HepG2 (cell line): ENCODE results near the gene FAM180A. TPM values are rescaled to one million over a fixed set of nuclear protein-coding genes. Genes with fewer than 3 reads are reported as not detected.

ENCODE experiments used
- ATAC-seq: fragments of 200-7000 bp; cut with Tn5 transposase; 3 replicates; pipeline ENCODE4 v1.9.1; 2020; ENCODE audit warnings: mild to moderate bottlenecking, moderate library complexity
- BruUV-seq: library from RNA; stranded (reverse); fragments of 400-500 nt; replicated peaks from 2 replicates; lab custom pipeline; 2021; lab: Mats Ljungman, UMichigan
- CTCF ChIA-PET: fragments of 300-600 bp; formaldehyde crosslinking; extraction: SDS; loops from one replicate; lab custom pipeline; 2021; ENCODE audit warnings: low total read pairs, inconsistent platforms, low intra/inter-chr PET ratio; lab: Yijun Ruan, JAX
- POLR2A ChIA-PET: fragments of 350-600 bp; sonication (Branson Sonifier 250); formaldehyde crosslinking; loops from one replicate; lab custom pipeline; 2020; ENCODE audit warnings: antibody characterized with exemption, inconsistent platforms; lab: Yijun Ruan, JAX
- DNase-seq: peaks from one replicate; pipeline ENCODE4 v3.0.0-alpha.2; 2015; ENCODE audit warnings: low spot score
- FAIRE-seq: peaks from 3 replicates; lab custom pipeline; 2011; peaks lifted over from hg19 to GRCh38; lab: Jason Lieb, UNC
- H2AFZ ChIP-seq: one replicate; pipeline ENCODE4 v1.6.1; 2011; ENCODE audit warnings: low read length, inconsistent platforms
- H3K27ac ChIP-seq: fragments of 300-600 bp; 3 replicates; pipeline ENCODE4 v1.8.0; 2011; ENCODE audit warnings: mixed run types, mild to moderate bottlenecking, mixed read lengths, low read length, inconsistent platforms; ENCODE audit not compliant: insufficient read depth; ENCODE audit errors: extremely low read length
- H3K27me3 ChIP-seq, 2 experiments: fragments of 200-600 bp in 1 of 2; 2 replicates in 1 of 2; 3 replicates in 1 of 2; pipeline versions ENCODE4 v1.6.0 to v1.8.0; 2011; ENCODE audit warnings: low read length in 2 of 2, mild to moderate bottlenecking in 2 of 2, moderate library complexity in 2 of 2, inconsistent platforms in 1 of 2; ENCODE audit not compliant: insufficient read depth in 2 of 2, control insufficient read depth in 1 of 2
- H3K36me3 ChIP-seq, 2 experiments: fragments of 200-600 bp in 1 of 2; replicated peaks in 1 of 2; 2 replicates in 1 of 2; 3 replicates in 1 of 2; pipeline versions ENCODE4 v1.5.1 to v1.8.0; 2011; ENCODE audit warnings: low read length in 2 of 2, inconsistent platforms in 1 of 2; ENCODE audit not compliant: insufficient read depth in 2 of 2, control insufficient read depth in 1 of 2
- H3K4me1 ChIP-seq: 2 replicates; pipeline ENCODE4 v1.5.1; 2012; ENCODE audit warnings: low read length, inconsistent platforms; ENCODE audit not compliant: insufficient read depth
- H3K4me2 ChIP-seq: 2 replicates; pipeline ENCODE4 v1.6.0; 2011; ENCODE audit warnings: low read depth, low read length, inconsistent platforms
- H3K4me3 ChIP-seq, 3 experiments: fragments of 200-600 bp in 1 of 3; sonication (generic), shearing (Covaris generic) in 1 of 3; replicated peaks in 1 of 3; 2 replicates each; pipeline ENCODE4 v1.5.1; 2011 to 2016; ENCODE audit warnings: low read length in 3 of 3, inconsistent platforms in 2 of 3, low read depth in 2 of 3, mild to moderate bottlenecking in 2 of 3, control low read depth in 1 of 3, mixed read lengths in 1 of 3; ENCODE audit not compliant: insufficient read depth in 1 of 3
- H3K79me2 ChIP-seq: one replicate; pipeline ENCODE4 v1.6.1; 2011; ENCODE audit warnings: low read length, inconsistent platforms; ENCODE audit not compliant: insufficient read depth
- H3K9ac ChIP-seq: 2 replicates; pipeline ENCODE4 v1.6.0; 2011; ENCODE audit warnings: mild to moderate bottlenecking, low read depth, low read length, inconsistent platforms; ENCODE audit not compliant: insufficient read depth
- H3K9me3 ChIP-seq: 2 replicates; pipeline ENCODE4 v1.5.1; 2012; ENCODE audit warnings: mild to moderate bottlenecking, low read length
- H4K20me1 ChIP-seq: 2 replicates; pipeline ENCODE4 v1.6.0; 2011; ENCODE audit warnings: inconsistent platforms, mild to moderate bottlenecking, low read length, moderate library complexity; ENCODE audit not compliant: insufficient read depth
- BCL6 ChIP-seq: IDR thresholded peaks from 2 replicates; pipeline ENCODE4 v1.6.1; 2016; ENCODE audit warnings: missing genetic modification reagents, missing compliant biosample characterization
- BHLHE40 ChIP-seq: IDR thresholded peaks from 2 replicates; pipeline ENCODE4 v1.6.1; 2011; ENCODE audit warnings: low read length, improper control_type of control experiment
- CREB3 ChIP-seq: sonication (generic); formaldehyde crosslinking; IDR thresholded peaks from 2 replicates; pipeline ENCODE4 v1.5.0; 2020; ENCODE audit warnings: missing genetic modification reagents
- FOXC1 ChIP-seq: sonication (generic); formaldehyde crosslinking; IDR thresholded peaks from 2 replicates; pipeline ENCODE4 v1.8.0; 2022; ENCODE audit warnings: mild to moderate bottlenecking, missing genetic modification reagents, borderline replicate concordance
- HMGA1 ChIP-seq: sonication (generic); formaldehyde crosslinking; conservative IDR thresholded peaks from 2 replicates; pipeline ENCODE4 v1.4.0; 2020; ENCODE audit warnings: missing genetic modification reagents
- POGK ChIP-seq: sonication (generic); formaldehyde crosslinking; conservative IDR thresholded peaks from 2 replicates; pipeline ENCODE4 v1.8.0; 2022; ENCODE audit warnings: mild to moderate bottlenecking, moderate library complexity, missing genetic modification reagents
- SALL1 ChIP-seq: sonication (generic); formaldehyde crosslinking; IDR thresholded peaks from 2 replicates; pipeline ENCODE4 v1.8.0; 2022; ENCODE audit warnings: mild to moderate bottlenecking, missing genetic modification reagents
- SETDB1 ChIP-seq: sonication (generic); formaldehyde crosslinking; IDR thresholded peaks from 2 replicates; pipeline ENCODE4 v1.5.1; 2020; ENCODE audit warnings: missing genetic modification reagents, mild to moderate bottlenecking, borderline replicate concordance
- SP1 ChIP-seq, 2 experiments: fragments of 450-650 bp in 1 of 2; sonication (generic) in 1 of 2; formaldehyde crosslinking in 1 of 2; IDR thresholded peaks; 2 replicates each; pipeline versions ENCODE4 v1.4.0 to v1.6.1; 2016 to 2020; ENCODE audit warnings: missing genetic modification reagents in 1 of 2
- ZBTB34 ChIP-seq: sonication (generic); formaldehyde crosslinking; IDR thresholded peaks from 2 replicates; pipeline ENCODE4 v1.8.0; 2022; ENCODE audit warnings: mild to moderate bottlenecking, missing genetic modification reagents
- ZFP37 ChIP-seq: sonication (generic); formaldehyde crosslinking; IDR thresholded peaks from 2 replicates; pipeline ENCODE4 v1.4.0; 2020; ENCODE audit warnings: missing genetic modification reagents, borderline replicate concordance
- ZNF292 ChIP-seq: sonication (generic); formaldehyde crosslinking; IDR thresholded peaks from 2 replicates; pipeline ENCODE4 v1.8.1; 2022; ENCODE audit warnings: mild to moderate bottlenecking, low read depth, missing genetic modification reagents, borderline replicate concordance
- ZNF343 ChIP-seq: sonication (generic); formaldehyde crosslinking; IDR thresholded peaks from 2 replicates; pipeline ENCODE4 v1.4.0; 2020; ENCODE audit warnings: mild to moderate bottlenecking, missing genetic modification reagents
- ZNF382 ChIP-seq: sonication (generic); formaldehyde crosslinking; IDR thresholded peaks from 2 replicates; pipeline ENCODE4 v1.5.0; 2020; ENCODE audit warnings: missing genetic modification reagents, mild to moderate bottlenecking, borderline replicate concordance
- ZNF580 ChIP-seq: IDR thresholded peaks from 2 replicates; pipeline ENCODE4 v1.6.1; 2016; ENCODE audit warnings: low read depth, borderline replicate concordance
- ZNF672 ChIP-seq: sonication (generic); formaldehyde crosslinking; IDR thresholded peaks from 2 replicates; pipeline ENCODE4 v1.8.1; 2022; ENCODE audit warnings: missing genetic modification reagents
- ZNF790 ChIP-seq: sonication (generic); formaldehyde crosslinking; IDR thresholded peaks from 2 replicates; pipeline ENCODE4 v1.8.0; 2022; ENCODE audit warnings: missing genetic modification reagents, mild to moderate bottlenecking, borderline replicate concordance
- ZNF883 ChIP-seq: sonication (generic); formaldehyde crosslinking; IDR thresholded peaks from 2 replicates; pipeline ENCODE4 v1.5.1; 2020; ENCODE audit warnings: mild to moderate bottlenecking, missing genetic modification reagents; ENCODE audit errors: not compliant biosample characterization
- WGBS: methylation state at CpG from one replicate; pipeline ENCODE4 v1.1.6; 2017; ENCODE audit warnings: low lambda C conversion rate; 5-methylcytosine and 5-hydroxymethylcytosine counted together
- in situ Hi-C: cut with HindIII; loops from 2 replicates; pipeline ENCODE4 v1.10.0; 2017; ENCODE audit warnings: low pct_unique_long_range_greater_than_20kb; ENCODE audit not compliant: extremely low pct_ligation_motif_present
- intact Hi-C: fragments of 100-400 bp; cut with micrococcal nuclease; formaldehyde crosslinking; loops from one replicate; pipeline ENCODE4 v1.10.0; 2022; ENCODE audit not compliant: unreplicated experiment
- polyA plus RNA-seq, 8 experiments: library from polyadenylated mRNA; depleted of rRNA in 3 of 8; stranded (reverse) in 7 of 8; unstranded in 1 of 8; fragments of >200 nt; fragmentation: Illumina TruSeq in 4 of 8; extraction: Trizol in 4 of 8; gene quantifications; 2 replicates each; pipeline versions ENCODE4 v1.2.1 to v1.2.3, GENCODE V29; 2011 to 2016; ENCODE audit warnings: low read depth in 4 of 8, missing spikeins in 1 of 8, mixed read lengths in 1 of 8; ENCODE audit not compliant: insufficient read depth in 1 of 8
- total RNA-seq, 5 experiments: library from RNA; depleted of rRNA; stranded (reverse); fragments of >200 nt; fragmentation: Illumina TruSeq; extraction: Trizol; gene quantifications; 2 replicates each; pipeline ENCODE4 v1.2.3, GENCODE V29; 2016; ENCODE audit warnings: low read depth in 1 of 5

Gene FAM180A
- total and polyA plus RNA-seq, 2 of the 13 experiments (the other 11 are each of a cell fraction or from before 2014, with no cell fraction given), result not detected

GRCh38 chr7:135771051-135771450 is 22.4 kb upstream of the FAM180A start:
- H3K27ac ChIP-seq, result no peak overlapping the region
- ATAC-seq (no peak), FAIRE-seq (no peak), DNase-seq (no peak)
- H2AFZ ChIP-seq, result no peak overlapping the region
- no peaks in the 10 kb centered on the region for H4K20me1 ChIP-seq
- 0 out of 2 replicates have a peak, but pooled peaks cover 4% of the 10 kb centered on the region for H3K4me1 ChIP-seq
- CTCF ChIA-PET, result no interaction called here
- H3K9ac ChIP-seq, result no peak overlapping the region
- H3K36me3 ChIP-seq, result no peaks in the 10 kb centered on the region
- TF ChIP-seq CREB3 (no peak), ZNF580 (CRISPR knock-in tag) (no peak), SALL1 (CRISPR knock-in tag) (no peak), SP1 (IDR thresholded peaks at IDR 0.05) (no peak), SP1 (CRISPR knock-in tag; IDR thresholded peaks at IDR 0.05) (no peak), ZBTB34 (CRISPR knock-in tag) (no peak), BCL6 (no peak), ZNF292 (no peak), SETDB1 (CRISPR knock-in tag) (no peak), BHLHE40 (no peak), ZNF790 (CRISPR knock-in tag) (no peak), ZNF883 (CRISPR knock-in tag) (no peak), ZNF343 (CRISPR knock-in tag) (no peak), ZFP37 (no peak), ZNF382 (no peak), HMGA1 (CRISPR knock-in tag) (no peak), POGK (no peak), ZNF672 (CRISPR knock-in tag) (no peak), FOXC1 (CRISPR knock-in tag) (no peak)
- H3K9me3 ChIP-seq, result no peaks in the 10 kb centered on the region
- H3K27me3 ChIP-seq, result peaks cover 3 to 33% of the 10 kb centered on the region in 2 experiments; a peak in 4 of 5 replicates
- H3K4me2 ChIP-seq, result no peak overlapping the region
- no TSS peak for BruUV-seq
- POLR2A ChIA-PET, result no interaction called here
- in situ Hi-C loops (no loop called here), intact Hi-C loops (no loop called here)
- H3K4me3 ChIP-seq, result no peak overlapping the region
- WGBS, result 8% methylated on average over 1 of the region's 1 CpG
- H3K79me2 ChIP-seq, result no peaks in the 10 kb centered on the region
